PC-3 (cell line): ENCODE data around the gene MT1B. TPM values are rescaled to one million over a fixed set of nuclear protein-coding genes. Genes with fewer than 3 reads are reported as not detected.

Source experiments
- ATAC-seq: fragments of 200-7000 bp; cut with Tn5 transposase; 2 replicates; pipeline ENCODE4 v1.9.1; 2020; ENCODE audit warnings: mild to moderate bottlenecking, moderate library complexity
- BruUV-seq: library from RNA; stranded (reverse); fragments of 400-500 nt; replicated peaks from 2 replicates; lab custom pipeline; 2021; lab: Mats Ljungman, UMichigan
- CTCF ChIA-PET: fragments of 300-600 bp; sonication (Branson Sonifier 250); formaldehyde crosslinking; loops from one replicate; lab custom pipeline; 2022; ENCODE audit warnings: antibody characterized with exemption; lab: Charles Lee
- POLR2A ChIA-PET: fragments of 300-600 bp; sonication (Branson Sonifier 250); formaldehyde crosslinking; loops from one replicate; lab custom pipeline; 2022; ENCODE audit warnings: antibody characterized with exemption; ENCODE audit not compliant: unreplicated experiment; lab: Charles Lee
- DNase-seq: peaks from one replicate; pipeline ENCODE4 v3.0.0-alpha.2; 2015
- H2AFZ ChIP-seq: fragments of 300-600 bp; sonication (generic); 2 replicates; pipeline ENCODE4 v1.6.0; 2016; ENCODE audit warnings: antibody characterized with exemption, low read length
- H3F3A ChIP-seq: fragments of 300-600 bp; sonication (generic); one replicate; pipeline ENCODE4 v1.6.0; 2017; ENCODE audit warnings: antibody characterized with exemption, low read length, control low read depth, mild to moderate bottlenecking; ENCODE audit not compliant: unreplicated experiment
- H3K27ac ChIP-seq: fragments of 300-600 bp; sonication (generic); 2 replicates; pipeline ENCODE4 v1.5.1; 2016; ENCODE audit warnings: mild to moderate bottlenecking, low read length
- H3K27me3 ChIP-seq: fragments of 300-600 bp; sonication (generic); 2 replicates; pipeline ENCODE4 v1.6.1; 2016; ENCODE audit warnings: low read length, mixed read lengths
- H3K36me3 ChIP-seq: fragments of 300-600 bp; sonication (generic); 2 replicates; pipeline ENCODE4 v1.6.1; 2016; ENCODE audit warnings: low read depth, mixed run types, low read length, mixed read lengths
- H3K4me1 ChIP-seq: fragments of 300-600 bp; sonication (generic); 2 replicates; pipeline ENCODE4 v1.5.1; 2016; ENCODE audit warnings: low read length; ENCODE audit not compliant: insufficient read depth
- H3K4me2 ChIP-seq: fragments of 300-600 bp; sonication (generic); 2 replicates; pipeline ENCODE4 v1.6.0; 2016; ENCODE audit warnings: low read length
- H3K4me3 ChIP-seq: fragments of 300-600 bp; sonication (generic); 2 replicates; pipeline ENCODE4 v1.5.1; 2016; ENCODE audit warnings: mild to moderate bottlenecking, low read length, mixed read lengths
- H3K79me2 ChIP-seq: fragments of 300-600 bp; sonication (generic); 2 replicates; pipeline ENCODE4 v1.6.1; 2017; ENCODE audit warnings: low read length, mixed read lengths
- H3K9ac ChIP-seq: fragments of 300-600 bp; sonication (generic); 2 replicates; pipeline ENCODE4 v1.6.0; 2016; ENCODE audit warnings: mild to moderate bottlenecking, low read length
- H3K9me2 ChIP-seq: fragments of 300-600 bp; sonication (generic); replicated peaks from 2 replicates; pipeline ENCODE4 v1.6.1; 2016; ENCODE audit warnings: mixed run types, low read length, mixed read lengths
- H3K9me3 ChIP-seq: fragments of 300-600 bp; sonication (generic); 2 replicates; pipeline ENCODE4 v1.6.1; 2016; ENCODE audit warnings: low read length, mixed read lengths
- H4K20me1 ChIP-seq: fragments of 300-600 bp; sonication (generic); 2 replicates; pipeline ENCODE4 v1.6.1; 2016; ENCODE audit warnings: low read length, mixed read lengths
- CTCF ChIP-seq: fragments of 300-600 bp; sonication (generic); conservative IDR thresholded peaks from 2 replicates; pipeline ENCODE4 v1.5.1; 2017; ENCODE audit warnings: antibody characterized with exemption, low read depth, mild to moderate bottlenecking, low read length
- EZH2 ChIP-seq: fragments of 300-600 bp; sonication (generic); IDR thresholded peaks from one replicate; pipeline ENCODE4 v1.6.1; 2017; ENCODE audit warnings: antibody characterized with exemption, mild to moderate bottlenecking, low read length; ENCODE audit not compliant: unreplicated experiment
- EZH2phosphoT487 ChIP-seq: fragments of 300-600 bp; sonication (generic); IDR thresholded peaks from 2 replicates; pipeline ENCODE4 v1.6.1; 2018; ENCODE audit warnings: mild to moderate bottlenecking, antibody characterized with exemption, low read length, borderline replicate concordance
- intact Hi-C: fragments of 100-400 bp; cut with micrococcal nuclease; formaldehyde crosslinking; loops from 2 replicates; pipeline ENCODE4 v1.9.0; 2023
- total RNA-seq: library from RNA; depleted of rRNA; stranded (reverse); fragments of >200 nt; gene quantifications from 2 replicates; pipeline ENCODE4 v1.2.3, GENCODE V29; 2014

MT1B gene
- total RNA-seq, 1 experiment from 2014 or later = not detected

- Histone ChIP-seq H3K27ac (no peak overlapping the region), H3K27me3 (no peaks in the 10 kb centered on the region), H2AFZ (no peak overlapping the region), H3K4me2 (no peak overlapping the region), H3K79me2 (no peaks in the 10 kb centered on the region), H3K4me1 (peaks cover 10% of the 10 kb centered on the region), H3K4me3 (no peak overlapping the region), H3K36me3 (no peaks in the 10 kb centered on the region), H3K9ac (no peak overlapping the region), H3K9me2 (no peaks in the 10 kb centered on the region), H3F3A (no peaks in the 10 kb centered on the region), H4K20me1 (no peaks in the 10 kb centered on the region), H3K9me3 (no peaks in the 10 kb centered on the region)
- DNase-seq = no peak
- BruUV-seq = no TSS peak
- TF ChIP-seq EZH2phosphoT487 = no peak
- TF ChIP-seq CTCF = no peak
- TF ChIP-seq EZH2 = no peak
- ChIA-PET POLR2A (no interaction called here), CTCF (no interaction called here)
- ATAC-seq = no peak
- intact Hi-C loops = no loop called here
These were observed 12.6 kb upstream of the MT1B start for GRCh38 chr16:56639045-56639444.

GRCh38 chr16:56640076-56640475 is 11.6 kb upstream of the MT1B start:
- Histone ChIP-seq H3K36me3 (no peaks in the 10 kb centered on the region), H3K4me3 (no peak overlapping the region), H2AFZ (no peak overlapping the region), H3K9me2 (no peaks in the 10 kb centered on the region), H3K4me2 (no peak overlapping the region), H3K4me1 (peaks cover 10% of the 10 kb centered on the region), H3K9me3 (no peaks in the 10 kb centered on the region), H3K27ac (no peak overlapping the region), H3K79me2 (no peaks in the 10 kb centered on the region), H3K9ac (no peak overlapping the region), H3F3A (no peaks in the 10 kb centered on the region), H4K20me1 (no peaks in the 10 kb centered on the region), H3K27me3 (no peaks in the 10 kb centered on the region)
- ATAC-seq (no peak), DNase-seq (no peak)
- no TSS peak for BruUV-seq
- intact Hi-C loops = no loop called here
- TF ChIP-seq EZH2phosphoT487 = no peak
- TF ChIP-seq CTCF = no peak
- no peak for TF ChIP-seq EZH2
- CTCF ChIA-PET = no interaction called here
- POLR2A ChIA-PET = no interaction called here

- ChIA-PET POLR2A (no interaction called here), CTCF (interaction anchor here (0.6 kb wide), 1 partner anchor 29 kb away, joined by 3 read pairs; no protein-coding TSS in a partner anchor)
- Histone ChIP-seq H3K4me2 (no peak overlapping the region), H3K9me2 (no peaks in the 10 kb centered on the region), H3K9me3 (no peaks in the 10 kb centered on the region), H3K27ac (no peak overlapping the region), H3K27me3 (no peaks in the 10 kb centered on the region), H3K79me2 (no peaks in the 10 kb centered on the region), H3K9ac (no peak overlapping the region), H4K20me1 (no peaks in the 10 kb centered on the region), H3F3A (no peaks in the 10 kb centered on the region), H2AFZ (no peak overlapping the region), H3K4me3 (no peak overlapping the region), H3K4me1 (peaks cover 10% of the 10 kb centered on the region), H3K36me3 (no peaks in the 10 kb centered on the region)
- BruUV-seq = no TSS peak
- DNase-seq (no peak), ATAC-seq (no peak)
- intact Hi-C loops = no loop called here
- TF ChIP-seq EZH2 (no peak), CTCF (no peak), EZH2phosphoT487 (no peak)
These were observed 10.5 kb upstream of the MT1B start for GRCh38 chr16:56641166-56641565.
